ENCODE data around the gene PBOV1.

Gene PBOV1

DNA sequence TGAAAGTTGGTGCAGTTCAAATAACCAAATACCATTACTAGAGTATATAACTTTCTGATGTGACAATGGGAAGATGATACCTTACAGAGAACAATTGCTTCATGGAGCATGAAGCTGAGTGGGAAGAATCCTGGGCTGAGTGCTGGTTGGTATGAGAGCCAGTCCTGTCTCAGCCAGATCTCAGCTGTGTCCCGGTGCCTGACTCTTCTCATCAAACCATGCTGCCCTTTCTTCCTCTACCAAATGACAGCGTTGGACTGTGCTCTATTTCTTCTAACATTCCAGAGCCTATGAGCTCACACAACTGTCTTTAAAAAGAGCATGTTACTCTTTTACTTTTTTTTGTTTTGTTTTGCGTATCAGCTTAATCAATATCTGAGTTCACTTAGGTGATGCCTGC lies 27.5 kb upstream of the PBOV1 start:
- ChIA-PET CTCF (interaction anchor here (1.4 to 1.6 kb wide), 2 partner anchors 35 to 238 kb away, joined by 3 to 4 read pairs; no protein-coding TSS in a partner anchor), POLR2A (no interaction called here)

DNA sequence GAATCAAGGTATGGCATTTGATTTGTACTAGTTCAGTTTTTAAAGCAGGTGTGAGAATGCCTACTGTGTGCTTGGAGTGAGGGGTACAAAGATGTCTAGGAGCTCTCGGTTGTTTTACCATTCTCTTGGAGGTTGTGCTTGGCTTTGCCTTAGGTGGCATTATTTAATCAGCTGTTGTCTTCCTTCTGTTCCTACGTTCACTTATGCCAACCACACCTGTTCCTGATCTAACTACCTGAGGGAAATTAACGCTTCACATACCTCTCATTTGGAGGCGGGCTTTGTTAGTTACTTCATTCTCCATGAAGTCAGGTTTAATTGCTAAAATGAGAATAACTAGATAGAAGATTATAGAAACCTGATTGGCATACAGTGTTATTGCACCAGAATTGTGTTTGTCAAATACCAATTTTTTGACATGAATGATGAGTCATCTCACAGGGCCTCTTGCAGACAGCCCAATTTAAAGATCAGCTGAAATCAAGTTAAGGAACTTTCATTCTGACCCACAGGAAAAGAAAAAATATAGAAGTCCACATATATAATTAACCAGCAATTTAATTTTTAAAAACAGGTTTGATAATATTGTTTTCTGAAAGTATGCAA lies 24.8 kb upstream of the PBOV1 start:
- POLR2A ChIA-PET = no interaction called here
- CTCF ChIA-PET = no interaction called here
- no peaks in the 10 kb centered on the region for H3K9me3 ChIP-seq (ENCODE audit: control insufficient read depth, insufficient read depth, low read depth, low read length)
- H3K4me1 ChIP-seq (ENCODE audit: control insufficient read depth, insufficient read depth, low read length) = no peaks in the 10 kb centered on the region
- no peak overlapping the region for H3K4me3 ChIP-seq (ENCODE audit: low read depth, low read length)
- peaks cover 0 to 8% of the 10 kb centered on the region in 2 experiments; a peak in 2 of 3 replicates for H3K36me3 ChIP-seq (ENCODE audit: control insufficient read depth in 2 of 2, insufficient read depth in 1 of 2, low read length in 2 of 2)
- no peak overlapping the region for H3K27ac ChIP-seq (ENCODE audit: extremely low read depth, low read depth, low read length)
- no peak for TF ChIP-seq ZNF558 (tag by site-specific recombination; IDR thresholded peaks at IDR 0.05)
- TF ChIP-seq ZNF621 (tag by site-specific recombination; IDR thresholded peaks at IDR 0.05) = no peak
- TF ChIP-seq, protein P1, sequence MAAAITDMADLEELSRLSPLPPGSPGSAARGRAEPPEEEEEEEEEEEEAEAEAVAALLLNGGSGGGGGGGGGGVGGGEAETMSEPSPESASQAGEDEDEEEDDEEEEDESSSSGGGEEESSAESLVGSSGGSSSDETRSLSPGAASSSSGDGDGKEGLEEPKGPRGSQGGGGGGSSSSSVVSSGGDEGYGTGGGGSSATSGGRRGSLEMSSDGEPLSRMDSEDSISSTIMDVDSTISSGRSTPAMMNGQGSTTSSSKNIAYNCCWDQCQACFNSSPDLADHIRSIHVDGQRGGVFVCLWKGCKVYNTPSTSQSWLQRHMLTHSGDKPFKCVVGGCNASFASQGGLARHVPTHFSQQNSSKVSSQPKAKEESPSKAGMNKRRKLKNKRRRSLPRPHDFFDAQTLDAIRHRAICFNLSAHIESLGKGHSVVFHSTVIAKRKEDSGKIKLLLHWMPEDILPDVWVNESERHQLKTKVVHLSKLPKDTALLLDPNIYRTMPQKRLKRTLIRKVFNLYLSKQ (tag by site-specific recombination; IDR thresholded peaks at IDR 0.05; ENCODE audit: borderline replicate concordance) = no peak
- TF ChIP-seq, protein P2, sequence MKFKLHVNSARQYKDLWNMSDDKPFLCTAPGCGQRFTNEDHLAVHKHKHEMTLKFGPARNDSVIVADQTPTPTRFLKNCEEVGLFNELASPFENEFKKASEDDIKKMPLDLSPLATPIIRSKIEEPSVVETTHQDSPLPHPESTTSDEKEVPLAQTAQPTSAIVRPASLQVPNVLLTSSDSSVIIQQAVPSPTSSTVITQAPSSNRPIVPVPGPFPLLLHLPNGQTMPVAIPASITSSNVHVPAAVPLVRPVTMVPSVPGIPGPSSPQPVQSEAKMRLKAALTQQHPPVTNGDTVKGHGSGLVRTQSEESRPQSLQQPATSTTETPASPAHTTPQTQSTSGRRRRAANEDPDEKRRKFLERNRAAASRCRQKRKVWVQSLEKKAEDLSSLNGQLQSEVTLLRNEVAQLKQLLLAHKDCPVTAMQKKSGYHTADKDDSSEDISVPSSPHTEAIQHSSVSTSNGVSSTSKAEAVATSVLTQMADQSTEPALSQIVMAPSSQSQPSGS (tag by site-specific recombination; IDR thresholded peaks at IDR 0.05; ENCODE audit: low read depth) = no peak
- TF ChIP-seq, protein P3, sequence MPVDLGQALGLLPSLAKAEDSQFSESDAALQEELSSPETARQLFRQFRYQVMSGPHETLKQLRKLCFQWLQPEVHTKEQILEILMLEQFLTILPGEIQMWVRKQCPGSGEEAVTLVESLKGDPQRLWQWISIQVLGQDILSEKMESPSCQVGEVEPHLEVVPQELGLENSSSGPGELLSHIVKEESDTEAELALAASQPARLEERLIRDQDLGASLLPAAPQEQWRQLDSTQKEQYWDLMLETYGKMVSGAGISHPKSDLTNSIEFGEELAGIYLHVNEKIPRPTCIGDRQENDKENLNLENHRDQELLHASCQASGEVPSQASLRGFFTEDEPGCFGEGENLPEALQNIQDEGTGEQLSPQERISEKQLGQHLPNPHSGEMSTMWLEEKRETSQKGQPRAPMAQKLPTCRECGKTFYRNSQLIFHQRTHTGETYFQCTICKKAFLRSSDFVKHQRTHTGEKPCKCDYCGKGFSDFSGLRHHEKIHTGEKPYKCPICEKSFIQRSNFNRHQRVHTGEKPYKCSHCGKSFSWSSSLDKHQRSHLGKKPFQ (tag by site-specific recombination; IDR thresholded peaks at IDR 0.05) = no peak

More for the DNA sequence above, 27.5 kb upstream of the PBOV1 start:
- Histone ChIP-seq H3K4me1 (ENCODE audit: control insufficient read depth, insufficient read depth, low read length) (no peaks in the 10 kb centered on the region), H3K27ac (ENCODE audit: extremely low read depth, low read depth, low read length) (no peak overlapping the region), H3K4me3 (ENCODE audit: low read depth, low read length) (no peak overlapping the region), H3K36me3 (ENCODE audit: control insufficient read depth in 2 of 2, insufficient read depth in 1 of 2, low read length in 2 of 2) (peaks cover 0 to 8% of the 10 kb centered on the region in 2 experiments; a peak in 1 of 3 replicates), H3K9me3 (ENCODE audit: control insufficient read depth, insufficient read depth, low read depth, low read length) (no peaks in the 10 kb centered on the region)
- TF ChIP-seq ZNF792 (tag by site-specific recombination; IDR thresholded peaks at IDR 0.05) (no peak), GLI2 (tag by site-specific recombination; IDR thresholded peaks at IDR 0.05; ENCODE audit: borderline replicate concordance, low read depth) (no peak), GLI4 (tag by site-specific recombination; IDR thresholded peaks at IDR 0.05) (no peak), ZNF302 (tag by site-specific recombination; IDR thresholded peaks at IDR 0.05; ENCODE audit: low read depth) (no peak), ZNF621 (tag by site-specific recombination; IDR thresholded peaks at IDR 0.05) (no peak), ZNF658 (tag by site-specific recombination; IDR thresholded peaks at IDR 0.05) (no peak), ZNF785 (tag by site-specific recombination; IDR thresholded peaks at IDR 0.05) (no peak), ZNF221 (tag by site-specific recombination; IDR thresholded peaks at IDR 0.05; ENCODE audit: borderline replicate concordance) (no peak), ZBTB7A (tag by site-specific recombination; IDR thresholded peaks at IDR 0.05; ENCODE audit: low read depth) (no peak), ZNF211 (tag by site-specific recombination; IDR thresholded peaks at IDR 0.05; ENCODE audit: low read depth) (no peak), ZNF707 (tag by site-specific recombination; IDR thresholded peaks at IDR 0.05) (no peak), SETDB1 (IDR thresholded peaks at IDR 0.05; ENCODE audit: insufficient read length, low read length) (no peak)
- TF ChIP-seq, protein P4, sequence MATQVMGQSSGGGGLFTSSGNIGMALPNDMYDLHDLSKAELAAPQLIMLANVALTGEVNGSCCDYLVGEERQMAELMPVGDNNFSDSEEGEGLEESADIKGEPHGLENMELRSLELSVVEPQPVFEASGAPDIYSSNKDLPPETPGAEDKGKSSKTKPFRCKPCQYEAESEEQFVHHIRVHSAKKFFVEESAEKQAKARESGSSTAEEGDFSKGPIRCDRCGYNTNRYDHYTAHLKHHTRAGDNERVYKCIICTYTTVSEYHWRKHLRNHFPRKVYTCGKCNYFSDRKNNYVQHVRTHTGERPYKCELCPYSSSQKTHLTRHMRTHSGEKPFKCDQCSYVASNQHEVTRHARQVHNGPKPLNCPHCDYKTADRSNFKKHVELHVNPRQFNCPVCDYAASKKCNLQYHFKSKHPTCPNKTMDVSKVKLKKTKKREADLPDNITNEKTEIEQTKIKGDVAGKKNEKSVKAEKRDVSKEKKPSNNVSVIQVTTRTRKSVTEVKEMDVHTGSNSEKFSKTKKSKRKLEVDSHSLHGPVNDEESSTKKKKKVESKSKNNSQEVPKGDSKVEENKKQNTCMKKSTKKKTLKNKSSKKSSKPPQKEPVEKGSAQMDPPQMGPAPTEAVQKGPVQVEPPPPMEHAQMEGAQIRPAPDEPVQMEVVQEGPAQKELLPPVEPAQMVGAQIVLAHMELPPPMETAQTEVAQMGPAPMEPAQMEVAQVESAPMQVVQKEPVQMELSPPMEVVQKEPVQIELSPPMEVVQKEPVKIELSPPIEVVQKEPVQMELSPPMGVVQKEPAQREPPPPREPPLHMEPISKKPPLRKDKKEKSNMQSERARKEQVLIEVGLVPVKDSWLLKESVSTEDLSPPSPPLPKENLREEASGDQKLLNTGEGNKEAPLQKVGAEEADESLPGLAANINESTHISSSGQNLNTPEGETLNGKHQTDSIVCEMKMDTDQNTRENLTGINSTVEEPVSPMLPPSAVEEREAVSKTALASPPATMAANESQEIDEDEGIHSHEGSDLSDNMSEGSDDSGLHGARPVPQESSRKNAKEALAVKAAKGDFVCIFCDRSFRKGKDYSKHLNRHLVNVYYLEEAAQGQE (tag by site-specific recombination; IDR thresholded peaks at IDR 0.05) = no peak
- TF ChIP-seq, protein P5, sequence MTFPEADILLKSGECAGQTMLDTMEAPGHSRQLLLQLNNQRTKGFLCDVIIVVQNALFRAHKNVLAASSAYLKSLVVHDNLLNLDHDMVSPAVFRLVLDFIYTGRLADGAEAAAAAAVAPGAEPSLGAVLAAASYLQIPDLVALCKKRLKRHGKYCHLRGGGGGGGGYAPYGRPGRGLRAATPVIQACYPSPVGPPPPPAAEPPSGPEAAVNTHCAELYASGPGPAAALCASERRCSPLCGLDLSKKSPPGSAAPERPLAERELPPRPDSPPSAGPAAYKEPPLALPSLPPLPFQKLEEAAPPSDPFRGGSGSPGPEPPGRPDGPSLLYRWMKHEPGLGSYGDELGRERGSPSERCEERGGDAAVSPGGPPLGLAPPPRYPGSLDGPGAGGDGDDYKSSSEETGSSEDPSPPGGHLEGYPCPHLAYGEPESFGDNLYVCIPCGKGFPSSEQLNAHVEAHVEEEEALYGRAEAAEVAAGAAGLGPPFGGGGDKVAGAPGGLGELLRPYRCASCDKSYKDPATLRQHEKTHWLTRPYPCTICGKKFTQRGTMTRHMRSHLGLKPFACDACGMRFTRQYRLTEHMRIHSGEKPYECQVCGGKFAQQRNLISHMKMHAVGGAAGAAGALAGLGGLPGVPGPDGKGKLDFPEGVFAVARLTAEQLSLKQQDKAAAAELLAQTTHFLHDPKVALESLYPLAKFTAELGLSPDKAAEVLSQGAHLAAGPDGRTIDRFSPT (tag by site-specific recombination; IDR thresholded peaks at IDR 0.05) = no peak
- TF ChIP-seq, protein P6, sequence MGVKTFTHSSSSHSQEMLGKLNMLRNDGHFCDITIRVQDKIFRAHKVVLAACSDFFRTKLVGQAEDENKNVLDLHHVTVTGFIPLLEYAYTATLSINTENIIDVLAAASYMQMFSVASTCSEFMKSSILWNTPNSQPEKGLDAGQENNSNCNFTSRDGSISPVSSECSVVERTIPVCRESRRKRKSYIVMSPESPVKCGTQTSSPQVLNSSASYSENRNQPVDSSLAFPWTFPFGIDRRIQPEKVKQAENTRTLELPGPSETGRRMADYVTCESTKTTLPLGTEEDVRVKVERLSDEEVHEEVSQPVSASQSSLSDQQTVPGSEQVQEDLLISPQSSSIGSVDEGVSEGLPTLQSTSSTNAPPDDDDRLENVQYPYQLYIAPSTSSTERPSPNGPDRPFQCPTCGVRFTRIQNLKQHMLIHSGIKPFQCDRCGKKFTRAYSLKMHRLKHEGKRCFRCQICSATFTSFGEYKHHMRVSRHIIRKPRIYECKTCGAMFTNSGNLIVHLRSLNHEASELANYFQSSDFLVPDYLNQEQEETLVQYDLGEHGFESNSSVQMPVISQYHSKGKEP (tag by site-specific recombination; IDR thresholded peaks at IDR 0.05) = no peak
- TF ChIP-seq, protein P7, sequence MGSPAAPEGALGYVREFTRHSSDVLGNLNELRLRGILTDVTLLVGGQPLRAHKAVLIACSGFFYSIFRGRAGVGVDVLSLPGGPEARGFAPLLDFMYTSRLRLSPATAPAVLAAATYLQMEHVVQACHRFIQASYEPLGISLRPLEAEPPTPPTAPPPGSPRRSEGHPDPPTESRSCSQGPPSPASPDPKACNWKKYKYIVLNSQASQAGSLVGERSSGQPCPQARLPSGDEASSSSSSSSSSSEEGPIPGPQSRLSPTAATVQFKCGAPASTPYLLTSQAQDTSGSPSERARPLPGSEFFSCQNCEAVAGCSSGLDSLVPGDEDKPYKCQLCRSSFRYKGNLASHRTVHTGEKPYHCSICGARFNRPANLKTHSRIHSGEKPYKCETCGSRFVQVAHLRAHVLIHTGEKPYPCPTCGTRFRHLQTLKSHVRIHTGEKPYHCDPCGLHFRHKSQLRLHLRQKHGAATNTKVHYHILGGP (tag by site-specific recombination; IDR thresholded peaks at IDR 0.05) = no peak
- TF ChIP-seq, protein P8, sequence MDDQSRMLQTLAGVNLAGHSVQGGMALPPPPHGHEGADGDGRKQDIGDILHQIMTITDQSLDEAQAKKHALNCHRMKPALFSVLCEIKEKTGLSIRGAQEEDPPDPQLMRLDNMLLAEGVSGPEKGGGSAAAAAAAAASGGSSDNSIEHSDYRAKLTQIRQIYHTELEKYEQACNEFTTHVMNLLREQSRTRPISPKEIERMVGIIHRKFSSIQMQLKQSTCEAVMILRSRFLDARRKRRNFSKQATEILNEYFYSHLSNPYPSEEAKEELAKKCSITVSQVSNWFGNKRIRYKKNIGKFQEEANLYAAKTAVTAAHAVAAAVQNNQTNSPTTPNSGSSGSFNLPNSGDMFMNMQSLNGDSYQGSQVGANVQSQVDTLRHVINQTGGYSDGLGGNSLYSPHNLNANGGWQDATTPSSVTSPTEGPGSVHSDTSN (CRISPR knock-in tag; IDR thresholded peaks at IDR 0.05) = no peak
